ENCODE measurements around the gene TMOD2. TPM values are rescaled to one million over a fixed set of nuclear protein-coding genes. Genes with fewer than 3 reads are reported as not detected.

TMOD2 gene
- total RNA-seq, 1 donor from 2014 or later: 4.3 TPM

DNA sequence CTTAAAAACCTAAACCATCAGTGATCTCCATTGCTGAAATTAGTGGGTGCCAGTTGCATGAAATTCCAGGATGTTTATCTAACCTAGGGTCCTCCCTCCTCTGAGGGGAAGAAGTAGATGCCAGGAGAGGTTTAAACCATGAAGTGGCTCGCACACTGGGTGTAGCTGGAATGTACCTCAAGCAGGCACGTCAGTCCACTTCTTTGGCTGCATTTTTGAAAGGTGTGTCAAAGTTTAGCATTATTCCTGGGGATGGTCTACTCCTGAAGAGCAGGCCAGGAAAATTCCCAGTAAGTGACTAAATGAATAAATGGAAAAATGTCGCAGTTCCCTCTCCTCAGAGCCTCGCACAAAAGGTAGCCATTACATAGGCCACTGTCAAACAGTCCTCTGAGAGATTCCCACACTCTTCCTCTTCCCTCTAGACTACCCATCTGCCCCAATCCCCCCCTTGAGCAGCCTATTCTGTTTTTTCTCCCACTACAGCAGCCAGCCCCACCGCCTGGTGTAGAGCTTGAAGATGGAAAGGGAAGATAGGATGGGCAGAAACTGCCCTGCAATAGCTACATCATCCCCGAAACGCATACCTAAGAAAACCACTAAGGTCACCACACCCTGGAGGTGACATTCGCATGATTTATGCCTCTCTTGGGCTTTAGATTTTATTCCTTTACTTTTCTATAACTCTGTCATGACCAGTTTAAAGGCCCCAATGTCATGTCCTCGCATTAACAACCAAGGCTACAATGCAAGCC, 77.4 kb downstream of the TMOD2 start:
- H3K27ac Mint-ChIP-seq (ENCODE audit: unreplicated experiment): peak overlapping the region; percentile 88
- DNase-seq (ENCODE audit: extremely low spot score, unreplicated experiment): no peak

DNA sequence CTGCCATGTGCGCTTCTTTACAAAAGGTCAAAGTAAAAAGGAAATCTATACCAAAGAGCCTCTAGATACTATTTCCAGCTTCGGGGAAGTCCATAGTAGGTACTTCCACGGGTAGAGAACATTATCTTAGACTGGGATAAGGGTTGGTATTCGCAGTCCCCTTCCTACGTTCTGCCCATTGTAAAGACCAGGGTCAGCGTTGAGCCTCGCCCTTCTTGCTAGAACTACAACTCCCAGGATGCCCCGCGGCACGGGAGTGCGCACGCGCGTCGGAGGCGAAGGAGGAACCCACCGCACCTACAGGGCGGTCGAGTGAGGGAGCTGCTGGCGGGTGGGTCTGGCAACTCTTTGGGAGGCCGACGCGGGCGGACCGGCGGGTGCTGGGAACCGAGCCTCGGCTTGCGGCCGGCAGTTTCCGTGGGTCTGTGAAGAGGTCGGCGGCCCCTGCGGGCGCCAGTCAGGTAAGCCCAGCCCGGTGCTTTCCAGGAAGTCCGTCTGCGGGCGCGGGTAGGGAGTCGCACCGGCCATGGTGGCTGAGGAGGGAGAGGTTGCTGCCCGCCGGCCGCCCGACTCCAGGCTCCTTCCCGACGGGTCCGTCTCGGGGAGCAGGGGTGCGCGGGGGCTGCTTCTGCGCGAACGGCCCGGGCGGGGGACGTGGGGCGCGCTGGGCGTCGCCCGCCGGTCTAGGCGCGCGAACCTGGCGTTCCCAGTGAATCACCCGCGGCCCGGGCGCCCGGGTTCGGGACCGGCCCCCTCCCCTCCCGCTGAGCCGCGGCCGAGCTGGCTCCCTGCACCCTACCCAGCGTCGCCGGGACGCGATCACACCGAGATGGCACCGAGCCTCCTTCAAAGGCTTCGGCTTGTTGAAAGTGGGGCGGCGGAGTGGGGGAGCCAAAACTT, 78.2 kb downstream of the TMOD2 start, which contains the start of gene TMOD3:
TMOD3 (plus strand) TSS at position 278 of the 900 bp plus-strand sequence. CDS start 33,232 bp downstream, outside the sequence.
- Mint-ChIP-seq H3K27ac (ENCODE audit: unreplicated experiment) (peak within 1 kb of the TSS; percentile 95), H3K4me3 (ENCODE audit: unreplicated experiment) (peak within 1 kb of the TSS; percentile 97), H3K9me3 (ENCODE audit: unreplicated experiment) (no peaks in the 10 kb centered on the region), H3K36me3 (ENCODE audit: unreplicated experiment) (peaks cover 2% of the 10 kb centered on the region), H3K4me1 (ENCODE audit: unreplicated experiment) (peaks cover 60% of the 10 kb centered on the region), H3K27me3 (ENCODE audit: unreplicated experiment) (no peaks in the 10 kb centered on the region)
- TF ChIP-seq, protein P1, sequence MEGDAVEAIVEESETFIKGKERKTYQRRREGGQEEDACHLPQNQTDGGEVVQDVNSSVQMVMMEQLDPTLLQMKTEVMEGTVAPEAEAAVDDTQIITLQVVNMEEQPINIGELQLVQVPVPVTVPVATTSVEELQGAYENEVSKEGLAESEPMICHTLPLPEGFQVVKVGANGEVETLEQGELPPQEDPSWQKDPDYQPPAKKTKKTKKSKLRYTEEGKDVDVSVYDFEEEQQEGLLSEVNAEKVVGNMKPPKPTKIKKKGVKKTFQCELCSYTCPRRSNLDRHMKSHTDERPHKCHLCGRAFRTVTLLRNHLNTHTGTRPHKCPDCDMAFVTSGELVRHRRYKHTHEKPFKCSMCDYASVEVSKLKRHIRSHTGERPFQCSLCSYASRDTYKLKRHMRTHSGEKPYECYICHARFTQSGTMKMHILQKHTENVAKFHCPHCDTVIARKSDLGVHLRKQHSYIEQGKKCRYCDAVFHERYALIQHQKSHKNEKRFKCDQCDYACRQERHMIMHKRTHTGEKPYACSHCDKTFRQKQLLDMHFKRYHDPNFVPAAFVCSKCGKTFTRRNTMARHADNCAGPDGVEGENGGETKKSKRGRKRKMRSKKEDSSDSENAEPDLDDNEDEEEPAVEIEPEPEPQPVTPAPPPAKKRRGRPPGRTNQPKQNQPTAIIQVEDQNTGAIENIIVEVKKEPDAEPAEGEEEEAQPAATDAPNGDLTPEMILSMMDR (IDR thresholded peaks at IDR 0.05): no peak
- DNase-seq (ENCODE audit: extremely low spot score, unreplicated experiment): peak; percentile 97

More for the DNA sequence above, 77.4 kb downstream of the TMOD2 start:
- no peaks in the 10 kb centered on the region for H3K9me3 Mint-ChIP-seq (ENCODE audit: unreplicated experiment)
- H3K27me3 Mint-ChIP-seq (ENCODE audit: unreplicated experiment): no peaks in the 10 kb centered on the region
- peaks cover 2% of the 10 kb centered on the region for H3K36me3 Mint-ChIP-seq (ENCODE audit: unreplicated experiment)
- TF ChIP-seq, protein P1 (IDR thresholded peaks at IDR 0.05): no peak
- peaks cover 52% of the 10 kb centered on the region for H3K4me1 Mint-ChIP-seq (ENCODE audit: unreplicated experiment)
- peak overlapping the region; percentile 85 for H3K4me3 Mint-ChIP-seq (ENCODE audit: unreplicated experiment)

DNA sequence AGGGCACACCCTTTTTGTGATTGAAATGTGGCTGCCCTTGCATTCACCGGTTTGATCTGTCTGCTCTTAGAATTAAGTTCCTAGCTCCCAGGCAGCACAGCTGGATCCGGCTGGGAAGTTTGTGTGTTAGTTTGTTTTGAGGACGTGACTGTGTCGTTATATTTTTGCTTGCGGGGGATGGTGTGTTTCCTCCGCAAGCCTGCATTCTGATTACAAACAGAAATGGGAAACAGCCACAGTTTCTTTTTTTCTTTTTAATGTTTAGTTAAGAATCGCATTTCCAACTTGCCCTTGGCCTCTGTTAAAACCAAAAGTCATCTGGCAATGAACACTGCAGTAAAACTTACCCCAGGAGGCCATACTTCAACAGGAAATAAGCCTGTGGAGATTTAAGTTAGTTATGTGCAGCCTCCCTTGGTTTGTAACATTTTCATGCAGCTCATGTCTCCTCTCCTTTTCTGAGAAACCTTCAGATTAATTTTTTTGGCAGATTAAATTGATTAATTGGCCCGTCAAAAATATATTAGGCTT, 78.9 kb downstream of the TMOD2 start:
- peaks cover 62% of the 10 kb centered on the region for H3K4me1 Mint-ChIP-seq (ENCODE audit: unreplicated experiment)

DNA sequence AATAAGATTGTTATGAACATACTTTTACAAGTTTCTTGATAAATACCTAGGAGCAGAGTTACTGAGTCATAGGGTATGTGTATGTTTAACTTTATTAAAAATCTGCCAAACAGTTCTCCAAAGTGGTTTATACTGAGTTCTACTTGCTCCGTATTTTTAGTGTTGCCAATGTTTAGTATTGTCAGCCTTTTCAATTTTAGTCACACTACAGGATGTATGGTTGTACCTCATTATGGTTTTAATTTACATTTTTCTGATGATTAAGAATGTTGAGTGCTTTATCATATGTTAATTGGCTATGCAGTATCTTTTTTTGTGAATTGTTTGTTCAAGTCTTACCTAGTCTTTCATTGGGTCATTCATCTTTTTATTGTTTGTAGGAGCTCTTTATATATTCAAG, 82.4 kb downstream of the TMOD2 start:
- peaks cover 2% of the 10 kb centered on the region for H3K36me3 Mint-ChIP-seq (ENCODE audit: unreplicated experiment)
- H3K9me3 Mint-ChIP-seq (ENCODE audit: unreplicated experiment): no peaks in the 10 kb centered on the region
- H3K4me1 Mint-ChIP-seq (ENCODE audit: unreplicated experiment): peaks cover 86% of the 10 kb centered on the region
- TF ChIP-seq, protein P1 (IDR thresholded peaks at IDR 0.05): no peak
- no peaks in the 10 kb centered on the region for H3K27me3 Mint-ChIP-seq (ENCODE audit: unreplicated experiment)
- DNase-seq (ENCODE audit: extremely low spot score, unreplicated experiment): no peak
- H3K4me3 Mint-ChIP-seq (ENCODE audit: unreplicated experiment): no peak overlapping the region
- peak overlapping the region; percentile 56 for H3K27ac Mint-ChIP-seq (ENCODE audit: unreplicated experiment)

More for the DNA sequence above, 78.9 kb downstream of the TMOD2 start:
- no peak for DNase-seq (ENCODE audit: extremely low spot score, unreplicated experiment)
- Mint-ChIP-seq H3K36me3 (ENCODE audit: unreplicated experiment) (peaks cover 2% of the 10 kb centered on the region), H3K27me3 (ENCODE audit: unreplicated experiment) (no peaks in the 10 kb centered on the region), H3K9me3 (ENCODE audit: unreplicated experiment) (no peaks in the 10 kb centered on the region), H3K27ac (ENCODE audit: unreplicated experiment) (peak overlapping the region; percentile 95), H3K4me3 (ENCODE audit: unreplicated experiment) (peak overlapping the region; percentile 97)
- TF ChIP-seq, protein P1 (IDR thresholded peaks at IDR 0.05): no peak

All from osteocyte (in vitro differentiated cells).